ENCODE data around the gene TXNRD2.

TXNRD2 gene

GRCh38 chr22:19888131-19888746, 53.4 kb downstream of the TXNRD2 start:
- Histone ChIP-seq H3K27ac (replicated peaks; ENCODE audit: low read length) (no peak overlapping the region), H3K9ac (ENCODE audit: low read depth, low read length, poor library complexity) (peak overlapping the region; percentile 47), H3K18ac (ENCODE audit: low read length) (peak overlapping the region; percentile 72), H3K9me3 (replicated peaks in 1 of 2; ENCODE audit: control insufficient read depth in 2 of 2, insufficient read depth in 1 of 2, low read depth in 1 of 2, low read length in 2 of 2) (no peaks in the 10 kb centered on the region), H3K36me3 (replicated peaks in 1 of 2; ENCODE audit: control insufficient read depth in 2 of 2, insufficient read depth in 2 of 2, low read length in 2 of 2) (no peaks in the 10 kb centered on the region), H3K4me3 (ENCODE audit: low read length in 2 of 2) (no peak overlapping the region), H3K27me3 (ENCODE audit: control insufficient read depth in 3 of 3, insufficient read depth in 3 of 3, low read depth in 1 of 3, low read length in 3 of 3) (peaks cover 0 to 3% (median 0%) of the 10 kb centered on the region in 3 experiments), H4K8ac (ENCODE audit: low read depth, low read length) (no peak overlapping the region), H2BK12ac (ENCODE audit: low read length) (peak overlapping the region; percentile 100), H4K91ac (ENCODE audit: low read depth, low read length, poor library complexity) (no peak overlapping the region), H3K4me2 (ENCODE audit: insufficient read depth, low read length, poor library complexity, severe bottlenecking) (no peak overlapping the region), H2AK5ac (ENCODE audit: low read depth, low read length) (peak overlapping the region; percentile 96), H3K23ac (ENCODE audit: low read depth, low read length, poor library complexity) (peak overlapping the region; percentile 30), H2AFZ (ENCODE audit: low read length) (no peak overlapping the region), H2BK120ac (ENCODE audit: low read depth, low read length) (peak overlapping the region; percentile 84), H3K4ac (ENCODE audit: low read length) (peak overlapping the region; percentile 1), H3K4me1 (ENCODE audit: control insufficient read depth in 2 of 2, insufficient read depth in 1 of 2, low read depth in 1 of 2, low read length in 2 of 2) (peaks cover 23 to 28% of the 10 kb centered on the region in 2 donors), H2BK15ac (ENCODE audit: low read length) (peak overlapping the region; percentile 98), H3K14ac (ENCODE audit: low read length) (peak overlapping the region; percentile 49), H2BK5ac (ENCODE audit: low read length) (no peak overlapping the region), H3K79me1 (ENCODE audit: low read depth, low read length) (peaks cover under 1% of the 10 kb centered on the region)
- no peak for DNase-seq (ENCODE audit: low spot score)
- WGBS, 2 donors (ENCODE audit: extremely low coverage in 2 of 2, insufficient read length in 2 of 2, insufficient replicate concordance in 1 of 2) = no CpG with 5 or more reads among the region's 17 CpGs

DNA sequence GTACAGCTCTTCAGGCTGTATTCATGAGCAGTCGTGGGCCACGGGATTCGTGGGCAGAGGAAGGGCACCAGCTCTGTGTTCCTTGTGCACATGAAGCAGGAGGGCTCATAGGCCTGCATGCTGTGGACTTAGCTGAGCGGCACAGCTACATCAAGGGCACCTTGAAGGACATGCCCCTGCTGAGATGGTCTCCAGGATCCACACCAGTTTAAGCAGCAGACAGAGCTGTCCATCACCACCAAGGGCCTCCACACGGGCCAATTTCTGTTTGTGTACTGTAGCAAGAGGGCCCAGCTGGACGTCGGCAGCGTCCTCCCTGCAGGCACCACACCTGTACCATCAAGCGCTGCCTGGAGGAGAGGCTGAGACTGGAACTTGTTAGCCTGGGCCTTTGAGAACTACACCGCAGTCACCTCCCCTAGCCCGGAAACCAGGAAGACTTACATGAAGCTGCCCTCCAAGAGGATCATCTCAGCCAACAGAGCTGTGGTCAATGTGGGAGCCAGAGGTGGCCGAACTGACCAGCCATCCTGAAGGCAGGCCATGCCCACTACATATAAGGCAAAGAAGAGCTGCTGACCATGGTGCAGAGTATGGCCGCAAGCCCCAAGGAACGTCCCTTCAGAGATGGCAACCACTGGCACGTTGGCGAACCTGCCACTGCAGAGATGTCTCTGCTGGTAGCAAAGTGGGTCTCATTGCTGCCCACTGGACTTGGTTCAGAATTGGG, 54.2 kb downstream of the TXNRD2 start:
- Histone ChIP-seq H2AK5ac (ENCODE audit: low read depth, low read length) (peak overlapping the region; percentile 96), H3K27ac (replicated peaks; ENCODE audit: low read length) (no peak overlapping the region), H3K27me3 (ENCODE audit: control insufficient read depth in 3 of 3, insufficient read depth in 3 of 3, low read depth in 1 of 3, low read length in 3 of 3) (peaks cover 0 to 3% (median 0%) of the 10 kb centered on the region in 3 experiments), H2AFZ (ENCODE audit: low read length) (no peak overlapping the region), H2BK12ac (ENCODE audit: low read length) (peak overlapping the region; percentile 1), H3K4ac (ENCODE audit: low read length) (no peak overlapping the region), H3K18ac (ENCODE audit: low read length) (peak overlapping the region; percentile 29), H2BK120ac (ENCODE audit: low read depth, low read length) (no peak overlapping the region), H3K4me1 (ENCODE audit: control insufficient read depth in 2 of 2, insufficient read depth in 1 of 2, low read depth in 1 of 2, low read length in 2 of 2) (peaks cover 18 to 28% of the 10 kb centered on the region in 2 donors), H3K36me3 (replicated peaks in 1 of 2; ENCODE audit: control insufficient read depth in 2 of 2, insufficient read depth in 2 of 2, low read length in 2 of 2) (no peaks in the 10 kb centered on the region), H4K91ac (ENCODE audit: low read depth, low read length, poor library complexity) (no peak overlapping the region), H3K9me3 (replicated peaks in 1 of 2; ENCODE audit: control insufficient read depth in 2 of 2, insufficient read depth in 1 of 2, low read depth in 1 of 2, low read length in 2 of 2) (no peaks in the 10 kb centered on the region), H2BK5ac (ENCODE audit: low read length) (no peak overlapping the region), H3K14ac (ENCODE audit: low read length) (no peak overlapping the region), H2BK15ac (ENCODE audit: low read length) (peak overlapping the region; percentile 98), H4K8ac (ENCODE audit: low read depth, low read length) (no peak overlapping the region), H3K79me1 (ENCODE audit: low read depth, low read length) (no peaks in the 10 kb centered on the region), H3K4me2 (ENCODE audit: insufficient read depth, low read length, poor library complexity, severe bottlenecking) (no peak overlapping the region), H3K23ac (ENCODE audit: low read depth, low read length, poor library complexity) (peak overlapping the region; percentile 9), H3K4me3 (ENCODE audit: low read length in 2 of 2) (no peak overlapping the region), H3K9ac (ENCODE audit: low read depth, low read length, poor library complexity) (no peak overlapping the region)
- WGBS, 2 donors (ENCODE audit: extremely low coverage in 2 of 2, insufficient read length in 2 of 2, insufficient replicate concordance in 1 of 2) = no CpG with 5 or more reads among the region's 16 CpGs
- no peak for DNase-seq (ENCODE audit: low spot score)

DNA sequence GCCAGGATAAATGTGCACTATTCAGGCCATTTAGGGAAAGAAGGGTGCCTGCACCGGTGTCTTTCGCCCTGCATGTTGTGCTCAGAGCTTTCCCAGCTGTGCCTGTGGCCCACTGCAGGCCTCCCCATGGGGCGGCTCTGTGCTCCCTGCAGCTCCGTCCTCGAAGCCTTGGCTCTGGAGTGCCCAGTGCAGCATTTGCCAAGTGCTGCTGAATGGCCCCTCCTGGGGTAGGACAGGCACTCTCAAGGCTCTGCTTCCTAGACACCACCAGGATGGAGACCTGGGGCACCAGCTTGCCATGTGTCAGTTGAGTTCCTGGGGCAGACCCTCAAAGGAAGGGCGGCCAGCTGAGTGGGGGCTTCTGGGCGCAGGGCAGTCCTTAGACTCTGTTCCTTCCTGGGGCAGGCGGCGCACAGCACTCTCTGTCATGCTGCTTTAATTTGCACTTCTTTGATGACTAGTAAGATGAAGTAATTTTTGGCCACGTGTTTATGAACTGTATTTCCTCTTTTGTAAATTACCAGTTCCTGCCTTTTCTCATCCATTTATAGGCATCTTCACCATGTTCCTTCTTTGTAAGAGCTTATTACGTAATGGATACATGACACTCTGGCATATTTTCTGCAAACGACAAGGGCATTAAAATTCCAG, 54.9 kb downstream of the TXNRD2 start:
- Histone ChIP-seq H3K14ac (ENCODE audit: low read length) (peak overlapping the region; percentile 13), H2BK120ac (ENCODE audit: low read depth, low read length) (no peak overlapping the region), H2AK5ac (ENCODE audit: low read depth, low read length) (peak overlapping the region; percentile 98), H3K27ac (replicated peaks; ENCODE audit: low read length) (no peak overlapping the region), H3K9me3 (replicated peaks in 1 of 2; ENCODE audit: control insufficient read depth in 2 of 2, insufficient read depth in 1 of 2, low read depth in 1 of 2, low read length in 2 of 2) (no peaks in the 10 kb centered on the region), H2BK5ac (ENCODE audit: low read length) (peak overlapping the region; percentile 45), H2BK15ac (ENCODE audit: low read length) (peak overlapping the region; percentile 94), H4K8ac (ENCODE audit: low read depth, low read length) (no peak overlapping the region), H3K9ac (ENCODE audit: low read depth, low read length, poor library complexity) (no peak overlapping the region), H3K23ac (ENCODE audit: low read depth, low read length, poor library complexity) (peak overlapping the region; percentile 69), H3K4me3 (ENCODE audit: low read length in 2 of 2) (no peak overlapping the region), H3K4me1 (ENCODE audit: control insufficient read depth in 2 of 2, insufficient read depth in 1 of 2, low read depth in 1 of 2, low read length in 2 of 2) (peaks cover 14 to 26% of the 10 kb centered on the region in 2 donors), H2BK12ac (ENCODE audit: low read length) (peak overlapping the region; percentile 68), H3K27me3 (ENCODE audit: control insufficient read depth in 3 of 3, insufficient read depth in 3 of 3, low read depth in 1 of 3, low read length in 3 of 3) (peaks cover 0 to 3% (median 0%) of the 10 kb centered on the region in 3 experiments), H3K4ac (ENCODE audit: low read length) (no peak overlapping the region), H3K79me1 (ENCODE audit: low read depth, low read length) (no peaks in the 10 kb centered on the region), H4K91ac (ENCODE audit: low read depth, low read length, poor library complexity) (no peak overlapping the region), H3K18ac (ENCODE audit: low read length) (peak overlapping the region; percentile 84), H3K36me3 (replicated peaks in 1 of 2; ENCODE audit: control insufficient read depth in 2 of 2, insufficient read depth in 2 of 2, low read length in 2 of 2) (no peaks in the 10 kb centered on the region), H2AFZ (ENCODE audit: low read length) (no peak overlapping the region), H3K4me2 (ENCODE audit: insufficient read depth, low read length, poor library complexity, severe bottlenecking) (no peak overlapping the region)
- WGBS, 2 donors (ENCODE audit: extremely low coverage in 2 of 2, insufficient read length in 2 of 2, insufficient replicate concordance in 1 of 2) = no CpG with 5 or more reads among the region's 12 CpGs
- DNase-seq (ENCODE audit: low spot score) = no peak

Data from neuronal stem cell (in vitro differentiated cells).